ENCODE data around the gene VGLL2.
"Not testable (repeated sequence)": the region's sequence is repeated elsewhere in the genome, so short reads cannot be mapped to it uniquely, and the experiment has no call there.

Gene VGLL2

DNA sequence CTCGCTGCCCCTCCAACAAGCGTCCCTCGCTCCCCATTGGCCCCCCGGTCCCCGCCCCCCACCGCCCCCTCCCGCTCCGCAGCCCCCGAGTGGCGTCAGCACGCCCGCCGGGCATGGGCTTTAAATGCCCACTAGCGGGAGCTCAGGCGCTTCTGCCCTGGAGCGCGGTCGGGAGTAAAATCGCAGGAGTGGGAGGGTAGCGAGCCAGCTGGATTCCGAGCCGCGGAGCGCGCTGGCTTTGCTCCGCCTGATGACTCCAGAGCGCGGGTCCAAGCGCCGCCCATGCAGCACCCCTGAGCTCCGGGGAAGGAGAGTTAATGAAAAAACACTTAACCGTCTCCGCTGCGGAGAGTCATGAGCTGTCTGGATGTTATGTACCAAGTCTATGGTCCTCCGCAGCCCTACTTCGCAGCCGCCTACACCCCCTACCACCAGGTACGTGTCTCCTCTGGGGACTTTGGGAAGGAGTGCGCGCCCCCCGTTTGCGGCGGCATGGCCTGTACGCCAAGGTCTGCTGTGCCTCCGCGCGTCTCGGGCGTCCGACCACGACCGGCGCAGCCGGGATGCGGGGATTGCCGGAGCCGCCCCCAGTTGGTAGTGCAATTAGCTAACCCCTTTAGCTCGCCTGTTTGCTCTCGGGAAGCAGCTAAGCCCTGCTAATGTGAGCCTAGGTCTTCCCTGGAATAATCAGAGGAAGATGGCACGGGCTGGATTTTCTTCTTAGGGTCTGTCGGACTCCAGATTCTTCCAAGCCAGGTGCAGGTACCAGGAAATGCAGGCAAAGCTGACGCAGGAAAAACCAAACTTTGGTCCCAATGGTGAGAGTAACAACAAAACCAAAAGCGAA, at the start of gene VGLL2:
Gene VGLL2, plus strand, starts transcription at position 149 of the 847 bp plus-strand sequence. Its CDS starts 206 bp downstream, at position 355.
- in situ Hi-C loops (cut with MboI; ENCODE audit: low sequenced_read_pairs): no loop called here

- in situ Hi-C loops (cut with MboI; ENCODE audit: low sequenced_read_pairs): no loop called here
These were observed 42.5 kb upstream of the VGLL2 start for GRCh38 chr6:117222861-117223260.

DNA sequence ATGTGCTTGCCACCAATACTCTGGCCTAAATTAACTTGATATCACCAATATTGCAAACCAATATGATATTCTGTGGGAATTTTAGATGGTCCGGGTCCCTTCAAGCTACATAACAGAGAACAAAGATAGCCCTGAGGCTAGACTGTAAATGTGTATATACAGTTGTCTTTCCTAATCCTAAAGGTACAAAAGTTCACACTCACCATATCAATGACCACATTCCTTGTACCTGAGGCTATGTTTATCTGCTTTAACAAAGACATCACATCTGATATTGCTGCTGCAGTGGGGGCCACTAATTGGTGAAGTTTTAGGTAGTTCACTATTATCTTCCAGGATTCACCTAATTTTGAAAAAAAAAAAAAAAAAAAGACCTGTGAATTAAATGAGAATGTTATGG, 38.6 kb upstream of the VGLL2 start:
- in situ Hi-C loops (cut with MboI; ENCODE audit: low sequenced_read_pairs): no loop called here

DNA sequence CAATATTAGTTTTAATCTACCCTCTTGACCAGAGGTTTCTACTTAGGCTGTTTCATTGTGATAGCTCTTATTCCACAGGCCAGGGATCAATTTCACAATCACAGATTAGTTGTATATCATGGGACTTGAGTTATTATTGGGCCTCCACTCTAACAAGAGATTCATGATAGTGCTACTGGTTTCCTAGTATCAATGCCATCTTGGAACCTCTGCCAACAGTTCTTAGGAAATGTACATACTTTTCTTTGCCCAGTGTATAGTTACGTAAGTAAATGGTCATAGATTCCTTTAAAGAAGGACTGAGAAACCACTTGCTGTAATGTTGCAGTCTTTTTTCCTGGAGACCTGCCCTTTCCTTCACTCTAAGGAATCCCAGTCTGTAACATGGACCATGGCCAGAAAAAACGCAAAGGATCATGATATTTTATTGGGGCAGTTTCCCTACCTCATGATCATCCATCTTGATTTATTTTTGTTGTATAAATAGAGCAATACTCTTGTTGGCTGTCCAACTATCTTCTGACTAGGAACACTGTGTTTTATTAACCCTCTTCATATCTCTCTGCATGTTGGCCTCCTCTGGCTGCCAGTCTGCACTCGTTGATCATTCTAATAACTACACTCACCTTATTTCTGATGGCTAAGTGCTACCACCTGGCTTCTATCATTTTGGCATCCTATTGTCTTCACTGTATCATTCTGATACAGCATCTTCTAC, 38.0 kb upstream of the VGLL2 start:
- in situ Hi-C loops (cut with MboI; ENCODE audit: low sequenced_read_pairs): no loop called here

DNA sequence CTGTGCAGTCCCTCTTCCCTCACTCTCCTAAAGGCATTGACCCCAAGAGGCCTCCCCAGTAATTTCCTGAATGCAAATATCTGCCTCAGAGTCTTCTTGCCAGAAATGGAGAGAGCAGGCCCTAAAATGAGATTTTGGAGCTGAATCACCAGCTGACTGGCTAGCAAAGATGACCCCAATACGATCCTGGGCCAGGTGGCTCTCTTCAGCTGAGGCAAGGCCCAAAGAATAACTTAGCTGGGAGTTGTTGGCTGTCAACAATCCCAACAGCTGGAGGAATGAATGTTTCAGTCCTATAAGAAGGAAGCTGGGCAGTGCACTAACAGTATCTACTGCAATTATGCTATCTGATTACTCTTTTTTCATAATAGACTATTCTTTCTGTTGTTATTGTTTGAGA, 37.2 kb upstream of the VGLL2 start:
- in situ Hi-C loops (cut with MboI; ENCODE audit: low sequenced_read_pairs): no loop called here

DNA sequence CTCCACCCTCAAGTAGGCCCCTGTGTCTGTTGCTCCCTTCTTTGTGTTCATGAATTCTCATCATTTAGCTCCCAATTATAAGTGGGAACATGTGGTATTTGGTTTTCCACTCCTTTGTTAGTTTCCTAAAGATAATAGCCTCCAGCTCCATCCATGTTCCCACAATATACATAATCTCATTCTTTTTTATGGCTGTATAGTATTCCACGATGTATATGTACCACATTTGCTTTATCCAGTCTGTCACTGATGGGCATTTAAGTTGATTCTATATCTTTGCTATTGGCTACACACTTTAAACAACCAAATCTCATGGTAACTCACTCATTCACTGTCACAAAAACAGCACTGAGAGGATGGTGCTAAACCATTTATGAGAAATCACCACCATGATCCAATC, 35.5 kb upstream of the VGLL2 start:
- in situ Hi-C loops (cut with MboI; ENCODE audit: low sequenced_read_pairs): no loop called here

- in situ Hi-C loops (cut with MboI; ENCODE audit: low sequenced_read_pairs): no loop called here
These were observed 33.9 kb upstream of the VGLL2 start for GRCh38 chr6:117231466-117231865.

DNA sequence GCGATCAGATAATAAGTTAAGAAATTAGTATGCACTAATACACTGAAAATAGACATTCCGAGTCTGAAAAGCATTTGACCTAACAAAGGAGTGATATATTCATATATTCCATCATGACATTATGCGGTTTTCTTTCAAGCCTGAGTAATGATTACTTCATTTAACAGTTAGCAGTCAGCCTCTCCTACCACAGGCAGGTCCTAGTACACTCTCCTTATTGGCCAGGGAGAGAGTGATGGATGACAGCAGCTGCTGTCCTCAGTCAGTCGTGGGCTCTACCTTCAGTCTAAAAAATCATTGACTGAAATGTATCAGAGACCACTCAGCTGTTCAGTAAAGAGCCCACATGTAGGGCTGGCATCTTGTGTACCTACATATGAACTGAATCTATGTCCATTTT, 33.2 kb upstream of the VGLL2 start:
- in situ Hi-C loops (cut with MboI; ENCODE audit: low sequenced_read_pairs): no loop called here

GRCh38 chr6:117233145-117233544, 32.2 kb upstream of the VGLL2 start:
- in situ Hi-C loops (cut with MboI; ENCODE audit: low sequenced_read_pairs): no loop called here

GRCh38 chr6:117237561-117237960, 27.8 kb upstream of the VGLL2 start:
- in situ Hi-C loops (cut with MboI; ENCODE audit: low sequenced_read_pairs): no loop called here

DNA sequence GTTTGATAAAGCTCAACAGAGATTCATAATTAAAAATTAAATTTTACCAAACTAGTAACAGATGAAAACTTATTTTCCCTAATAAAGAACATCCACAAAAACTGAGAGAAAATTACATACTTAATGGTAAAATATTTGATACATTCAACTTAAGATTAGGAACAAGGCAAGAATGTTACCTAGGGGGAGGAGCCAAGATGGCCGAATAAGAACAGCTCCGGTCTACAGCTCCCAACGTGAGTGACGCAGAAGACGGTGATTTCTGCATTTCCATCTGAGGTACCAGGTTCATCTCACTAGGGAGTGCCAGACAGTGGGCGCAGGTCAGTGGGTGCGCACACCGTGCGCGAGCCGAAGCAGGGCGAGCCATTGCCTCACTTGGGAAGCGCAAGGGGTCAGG, 20.8 kb upstream of the VGLL2 start:
- in situ Hi-C loops (cut with MboI; ENCODE audit: low sequenced_read_pairs): not testable (repeated sequence)

GRCh38 chr6:117244979-117245378, 20.4 kb upstream of the VGLL2 start:
- in situ Hi-C loops (cut with MboI; ENCODE audit: low sequenced_read_pairs): not testable (repeated sequence)

DNA sequence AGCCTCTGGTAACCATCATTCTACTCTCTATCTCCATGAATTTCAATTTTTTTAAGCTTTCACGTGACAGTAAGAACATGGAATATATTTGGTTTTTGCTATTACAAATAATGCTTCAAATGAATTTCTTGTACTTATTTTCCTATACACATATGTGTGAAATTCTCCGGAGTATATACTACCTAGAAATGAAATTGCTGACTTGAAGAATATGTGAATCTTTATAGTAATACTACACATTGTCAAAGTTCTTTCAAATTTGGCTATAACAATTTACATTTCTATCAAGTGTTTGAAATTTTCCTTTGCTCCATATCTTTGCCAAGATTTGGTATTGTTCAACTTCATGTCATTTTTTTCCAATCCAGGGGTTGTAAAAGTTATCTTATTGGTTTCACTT, 11.6 kb upstream of the VGLL2 start:
- in situ Hi-C loops (cut with MboI; ENCODE audit: low sequenced_read_pairs): no loop called here

DNA sequence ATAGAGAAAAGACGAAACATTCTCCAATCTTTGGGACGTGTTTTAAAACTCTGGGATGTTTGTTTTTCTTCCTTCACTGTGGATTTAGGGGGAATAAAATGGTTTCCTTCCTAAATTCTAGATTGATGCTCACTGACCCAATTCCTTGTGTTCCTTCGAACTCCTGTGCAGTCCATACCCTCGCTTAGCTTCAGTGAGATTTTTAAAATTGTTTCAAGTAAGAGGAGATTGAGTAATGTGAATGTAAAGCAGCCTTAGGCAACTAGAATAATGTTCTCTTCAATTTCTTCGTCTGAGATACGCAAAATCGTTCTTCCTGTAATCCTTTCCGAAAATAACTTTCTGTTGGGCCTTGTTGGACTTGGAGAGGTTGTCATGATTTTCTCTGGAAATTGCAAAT, 2.6 kb upstream of the VGLL2 start:
- in situ Hi-C loops (cut with MboI; ENCODE audit: low sequenced_read_pairs): no loop called here

DNA sequence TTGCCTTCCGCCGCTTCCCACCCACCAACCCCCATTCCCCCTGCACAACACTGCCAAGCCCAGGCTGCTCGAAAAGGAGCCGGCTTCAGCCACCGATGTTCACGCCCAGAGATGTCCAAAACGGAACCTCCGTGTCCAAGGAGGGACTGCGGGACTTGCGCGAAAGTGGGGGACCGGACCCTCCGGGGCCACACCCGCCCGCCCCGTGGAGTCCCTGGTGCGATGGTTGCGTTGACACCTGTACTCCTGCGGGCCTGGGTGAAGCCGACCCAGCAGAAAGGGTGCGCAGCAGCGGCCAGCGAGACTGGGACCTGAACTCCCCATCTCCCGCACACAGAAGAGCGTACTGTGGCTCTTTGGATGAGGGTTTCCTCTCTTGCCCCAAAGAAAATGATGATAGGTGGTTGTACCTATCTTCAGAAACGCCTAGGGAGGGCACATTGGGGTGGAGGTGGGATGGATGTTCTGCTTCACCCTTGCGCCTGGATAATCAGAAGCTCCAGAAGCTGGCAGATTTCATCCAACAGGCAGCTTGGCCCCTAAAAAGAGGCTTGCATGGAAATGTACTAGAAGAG, 1.9 kb upstream of the VGLL2 start:
- in situ Hi-C loops (cut with MboI; ENCODE audit: low sequenced_read_pairs): no loop called here

- in situ Hi-C loops (cut with MboI; ENCODE audit: low sequenced_read_pairs): no loop called here
These were observed 1.0 kb upstream of the VGLL2 start for GRCh38 chr6:117264369-117264691.

GRCh38 chr6:117264692-117265409, 507 bp upstream of the VGLL2 start:
- in situ Hi-C loops (cut with MboI; ENCODE audit: low sequenced_read_pairs): no loop called here

GRCh38 chr6:117266257-117267053, 1.1 kb downstream of the VGLL2 start:
- in situ Hi-C loops (cut with MboI; ENCODE audit: low sequenced_read_pairs): no loop called here

- in situ Hi-C loops (cut with MboI; ENCODE audit: low sequenced_read_pairs): no loop called here
These were observed 1.6 kb downstream of the VGLL2 start for GRCh38 chr6:117267054-117267347.

DNA sequence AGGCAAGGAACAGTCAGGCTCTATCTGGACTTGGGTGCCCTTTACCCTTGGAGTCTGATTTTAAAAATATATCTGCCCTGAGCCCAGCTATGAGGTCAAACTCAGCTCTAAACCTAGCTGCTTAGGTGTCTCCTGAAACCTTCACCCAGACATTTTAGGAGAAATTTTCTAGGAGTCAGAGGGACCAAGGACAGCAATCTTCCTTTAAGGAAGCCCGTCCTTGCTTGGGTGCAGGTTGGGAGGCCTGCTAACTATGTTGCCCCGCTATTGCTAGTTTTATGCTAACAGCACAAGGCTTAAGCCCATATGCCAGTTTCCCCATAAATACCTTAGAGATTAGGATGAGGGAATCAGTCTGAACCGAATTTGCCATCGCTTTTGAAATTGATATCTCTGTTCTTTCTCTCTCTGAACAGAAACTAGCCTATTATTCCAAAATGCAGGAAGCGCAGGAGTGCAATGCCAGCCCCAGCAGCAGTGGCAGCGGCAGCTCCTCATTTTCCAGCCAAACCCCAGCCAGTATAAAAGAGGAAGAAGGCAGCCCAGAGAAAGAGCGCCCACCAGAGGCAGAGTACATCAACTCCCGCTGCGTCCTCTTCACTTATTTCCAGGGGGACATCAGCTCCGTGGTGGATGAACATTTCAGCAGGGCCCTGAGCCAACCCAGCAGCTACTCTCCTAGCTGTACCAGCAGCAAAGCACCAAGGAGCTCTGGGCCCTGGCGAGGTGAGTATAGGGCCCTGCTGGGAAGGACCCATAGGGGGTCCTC, 2.6 kb downstream of the VGLL2 start:
- in situ Hi-C loops (cut with MboI; ENCODE audit: low sequenced_read_pairs): no loop called here
